Osteoblast (primary cell): Measurements from ENCODE around the gene SUN1. TPM values are rescaled to one million over a fixed set of nuclear protein-coding genes. Genes with fewer than 3 reads are reported as not detected.
A peak's percentile ranks its signal among the peaks of the same experiment; 100 is the strongest.

Experiments used
- DNase-seq: peaks from one replicate; pipeline ENCODE4 v3.0.0; 2011; ENCODE audit warnings: low spot score, mixed read lengths; ENCODE audit not compliant: insufficient read length; ENCODE audit errors: missing footprints
- H2AFZ ChIP-seq: 2 replicates; pipeline ENCODE4 v1.6.0; 2011; ENCODE audit warnings: mild to moderate bottlenecking, low read length
- H3K27ac ChIP-seq: 2 replicates; pipeline ENCODE4 v1.5.1; 2011; ENCODE audit warnings: mild to moderate bottlenecking, low read depth, low read length, moderate library complexity
- H3K27me3 ChIP-seq: 2 replicates; pipeline ENCODE4 v1.6.0; 2012; ENCODE audit warnings: mild to moderate bottlenecking, control low read depth, inconsistent platforms, low read length, moderate library complexity; ENCODE audit not compliant: insufficient read depth
- H3K36me3 ChIP-seq: 2 replicates; pipeline ENCODE4 v1.5.1; 2011; ENCODE audit warnings: mild to moderate bottlenecking, low read length, control low read depth, moderate library complexity; ENCODE audit not compliant: insufficient read depth
- H3K4me1 ChIP-seq: 2 replicates; pipeline ENCODE4 v1.5.1; 2011; ENCODE audit warnings: mild to moderate bottlenecking, low read length, control low read depth, moderate library complexity; ENCODE audit not compliant: insufficient read depth
- H3K4me2 ChIP-seq: 2 replicates; pipeline ENCODE4 v1.6.0; 2011; ENCODE audit warnings: mild to moderate bottlenecking, low read length; ENCODE audit not compliant: insufficient read depth
- H3K4me3 ChIP-seq: fragments of 200-600 bp; sonication (generic); 3 replicates; pipeline ENCODE4 v1.5.1; 2012; ENCODE audit warnings: mild to moderate bottlenecking, low read length, inconsistent platforms; ENCODE audit not compliant: insufficient read depth
- H3K79me2 ChIP-seq: 2 replicates; pipeline ENCODE4 v1.6.0; 2012; ENCODE audit warnings: mild to moderate bottlenecking, low read length, control low read depth, inconsistent platforms; ENCODE audit not compliant: insufficient read depth
- H3K9me3 ChIP-seq: 2 replicates; pipeline ENCODE4 v1.5.1; 2011; ENCODE audit warnings: low read depth, low read length, control low read depth
- H4K20me1 ChIP-seq: 2 replicates; pipeline ENCODE4 v1.6.0; 2012; ENCODE audit warnings: mild to moderate bottlenecking, low read length, control low read depth; ENCODE audit not compliant: insufficient read depth
- CTCF ChIP-seq: IDR thresholded peaks from 2 replicates; pipeline ENCODE4 v1.5.1; 2011; ENCODE audit warnings: mild to moderate bottlenecking, low read depth, low read length, moderate library complexity; ENCODE audit errors: extremely low read depth
- total RNA-seq: library from RNA; depleted of rRNA; stranded (reverse); fragments of >200 nt; gene quantifications from 2 replicates; pipeline ENCODE4 v1.2.3, GENCODE V29; 2012

SUN1 gene
- total RNA-seq, 1 donor: 126 TPM

GRCh38 chr7:873367-874002, 41.2 kb downstream of the SUN1 start:
- Histone ChIP-seq H3K4me1 (peaks cover 10% of the 10 kb centered on the region), H3K36me3 (peaks cover 39% of the 10 kb centered on the region), H3K4me3 (no peak overlapping the region), H3K9me3 (no peaks in the 10 kb centered on the region), H3K27me3 (no peaks in the 10 kb centered on the region), H4K20me1 (peaks cover 5% of the 10 kb centered on the region), H2AFZ (no peak overlapping the region), H3K27ac (no peak overlapping the region), H3K4me2 (no peak overlapping the region), H3K79me2 (peaks cover 22% of the 10 kb centered on the region)
- peak; percentile 97 for TF ChIP-seq CTCF
- peak; percentile 99 for DNase-seq

- peaks cover 8% of the 10 kb centered on the region for H4K20me1 ChIP-seq
- no peak overlapping the region for H3K4me3 ChIP-seq
- H2AFZ ChIP-seq: no peak overlapping the region
- no peak for TF ChIP-seq CTCF
- no peaks in the 10 kb centered on the region for H3K9me3 ChIP-seq
- H3K4me2 ChIP-seq: no peak overlapping the region
- peaks cover 25% of the 10 kb centered on the region for H3K79me2 ChIP-seq
- no peak for DNase-seq
- H3K27me3 ChIP-seq: no peaks in the 10 kb centered on the region
- H3K27ac ChIP-seq: no peak overlapping the region
- H3K36me3 ChIP-seq: peaks cover 36% of the 10 kb centered on the region
- peaks cover 10% of the 10 kb centered on the region for H3K4me1 ChIP-seq
Observed at GRCh38 chr7:874031-874749, 41.9 kb downstream of the SUN1 start.

GRCh38 chr7:875051-875450, 42.8 kb downstream of the SUN1 start:
- peaks cover 30% of the 10 kb centered on the region for H3K36me3 ChIP-seq
- peaks cover 10% of the 10 kb centered on the region for H3K4me1 ChIP-seq
- no peak for TF ChIP-seq CTCF
- H3K79me2 ChIP-seq: peaks cover 33% of the 10 kb centered on the region
- H3K9me3 ChIP-seq: no peaks in the 10 kb centered on the region
- DNase-seq: no peak
- no peak overlapping the region for H3K4me3 ChIP-seq
- no peak overlapping the region for H3K4me2 ChIP-seq
- no peak overlapping the region for H3K27ac ChIP-seq
- peaks cover 14% of the 10 kb centered on the region for H4K20me1 ChIP-seq
- H2AFZ ChIP-seq: no peak overlapping the region
- no peaks in the 10 kb centered on the region for H3K27me3 ChIP-seq

GRCh38 chr7:875476-876076, 43.3 kb downstream of the SUN1 start:
- H4K20me1 ChIP-seq: peaks cover 18% of the 10 kb centered on the region
- peak overlapping the region; percentile 53 for H3K27ac ChIP-seq
- no peak for DNase-seq
- no peaks in the 10 kb centered on the region for H3K9me3 ChIP-seq
- peak overlapping the region; percentile 74 for H3K4me2 ChIP-seq
- TF ChIP-seq CTCF: no peak
- H3K36me3 ChIP-seq: peaks cover 27% of the 10 kb centered on the region
- peaks cover 38% of the 10 kb centered on the region for H3K79me2 ChIP-seq
- H3K4me3 ChIP-seq: peak overlapping the region; percentile 68
- H3K4me1 ChIP-seq: peaks cover 10% of the 10 kb centered on the region
- H2AFZ ChIP-seq: peak overlapping the region; percentile 22
- no peaks in the 10 kb centered on the region for H3K27me3 ChIP-seq
